ENCODE measurements around the gene TECTA.

DNA sequence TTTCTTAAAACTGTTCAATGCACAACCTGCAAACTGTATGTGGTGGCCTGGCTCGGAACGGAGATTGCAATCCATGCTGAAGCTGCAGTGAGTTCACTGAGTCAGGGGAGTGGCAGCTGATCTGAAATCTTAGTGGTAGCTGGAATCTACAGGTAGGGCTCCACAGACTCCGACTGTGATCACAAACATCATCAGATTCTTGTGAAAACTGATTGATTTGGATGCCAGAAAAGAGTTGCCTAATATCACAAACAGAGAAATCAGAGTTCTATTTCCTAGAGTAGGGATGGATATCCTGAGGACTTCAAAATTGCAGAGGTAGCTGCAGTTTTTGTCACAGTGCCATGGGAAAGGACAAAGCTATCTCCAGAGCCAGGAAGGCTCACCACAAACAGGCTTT is 134.0 kb downstream of the TECTA start:
- TF ChIP-seq EZH2 (IDR thresholded peaks at IDR 0.05) (no peak), POLR2AphosphoS5 (IDR thresholded peaks at IDR 0.05; ENCODE audit: borderline replicate concordance, low read depth, low read length) (no peak)

Measured in SK-N-MC (cell line).